Measurements from ENCODE around the gene PEX5L. TPM values are rescaled to one million over a fixed set of nuclear protein-coding genes. Genes with fewer than 3 reads are reported as not detected.

Gene PEX5L
- polyA plus RNA-seq, 1 of the 3 experiments (the other 2 are of a cell fraction): not detected

- Histone ChIP-seq H3K9me2 (no peaks in the 10 kb centered on the region), H3K9ac (no peak overlapping the region), H3F3A (replicated peaks; ENCODE audit: insufficient read depth) (no peaks in the 10 kb centered on the region), H3K4me2 (no peak overlapping the region), H3K27me3 (ENCODE audit: insufficient read depth) (no peaks in the 10 kb centered on the region), H3K4me3 (ENCODE audit: low read depth in 2 of 2, low read length in 1 of 2) (no peak overlapping the region), H3K27ac (ENCODE audit: low read depth in 2 of 2, low read length in 1 of 2) (no peak overlapping the region), H3K36me3 (replicated peaks in 1 of 2; ENCODE audit: control insufficient read depth in 1 of 2, insufficient read depth in 2 of 2, low read length in 1 of 2) (no peaks in the 10 kb centered on the region), H2AFZ (ENCODE audit: low read depth) (no peak overlapping the region), H3K9me3 (no peaks in the 10 kb centered on the region), H4K20me1 (ENCODE audit: insufficient read depth) (no peaks in the 10 kb centered on the region), H3K4me1 (ENCODE audit: control insufficient read depth in 1 of 2, insufficient read depth in 2 of 2, low read depth in 1 of 2, low read length in 1 of 2) (peaks cover 0 to 3% of the 10 kb centered on the region in 2 experiments; a peak in 2 of 4 replicates), H3K79me2 (ENCODE audit: insufficient read depth) (no peaks in the 10 kb centered on the region)
- DNase-seq: no peak
- CTCF ChIA-PET: interaction anchor here (1.2 to 1.6 kb wide), 2 partner anchors 14 to 58 kb away, joined by 3 to 5 read pairs; no protein-coding TSS in a partner anchor
- no peak for TF ChIP-seq RAD21 (IDR thresholded peaks at IDR 0.05; ENCODE audit: low read length)
- no peak for TF ChIP-seq REST (IDR thresholded peaks at IDR 0.05; ENCODE audit: low read depth, low read length)
- TF ChIP-seq GABPA (IDR thresholded peaks at IDR 0.05; ENCODE audit: low read depth): no peak
- TF ChIP-seq FOSL2 (IDR thresholded peaks at IDR 0.05; ENCODE audit: borderline replicate concordance, low read depth): no peak
- no peak for TF ChIP-seq PBX3 (IDR thresholded peaks at IDR 0.05)
- TF ChIP-seq FOXM1 (IDR thresholded peaks at IDR 0.05; ENCODE audit: low read depth): no peak
- TF ChIP-seq JUND (IDR thresholded peaks at IDR 0.05): no peak
- TF ChIP-seq, protein P1, sequence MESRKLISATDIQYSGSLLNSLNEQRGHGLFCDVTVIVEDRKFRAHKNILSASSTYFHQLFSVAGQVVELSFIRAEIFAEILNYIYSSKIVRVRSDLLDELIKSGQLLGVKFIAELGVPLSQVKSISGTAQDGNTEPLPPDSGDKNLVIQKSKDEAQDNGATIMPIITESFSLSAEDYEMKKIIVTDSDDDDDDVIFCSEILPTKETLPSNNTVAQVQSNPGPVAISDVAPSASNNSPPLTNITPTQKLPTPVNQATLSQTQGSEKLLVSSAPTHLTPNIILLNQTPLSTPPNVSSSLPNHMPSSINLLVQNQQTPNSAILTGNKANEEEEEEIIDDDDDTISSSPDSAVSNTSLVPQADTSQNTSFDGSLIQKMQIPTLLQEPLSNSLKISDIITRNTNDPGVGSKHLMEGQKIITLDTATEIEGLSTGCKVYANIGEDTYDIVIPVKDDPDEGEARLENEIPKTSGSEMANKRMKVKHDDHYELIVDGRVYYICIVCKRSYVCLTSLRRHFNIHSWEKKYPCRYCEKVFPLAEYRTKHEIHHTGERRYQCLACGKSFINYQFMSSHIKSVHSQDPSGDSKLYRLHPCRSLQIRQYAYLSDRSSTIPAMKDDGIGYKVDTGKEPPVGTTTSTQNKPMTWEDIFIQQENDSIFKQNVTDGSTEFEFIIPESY (IDR thresholded peaks at IDR 0.05; ENCODE audit: borderline replicate concordance, low read depth): no peak
- 9% methylated on average over 1 of the region's 1 CpG for WGBS (ENCODE audit: low lambda C conversion rate)
- POLR2A ChIA-PET: no interaction called here
Observed at GRCh38 chr3:179826247-179826637, 210.5 kb downstream of the PEX5L start.

- Histone ChIP-seq H3F3A (replicated peaks; ENCODE audit: insufficient read depth) (no peaks in the 10 kb centered on the region), H3K4me1 (ENCODE audit: control insufficient read depth in 1 of 2, insufficient read depth in 2 of 2, low read depth in 1 of 2, low read length in 1 of 2) (peaks cover 0 to 3% of the 10 kb centered on the region in 2 experiments; a peak in 2 of 4 replicates), H3K27ac (ENCODE audit: low read depth in 2 of 2, low read length in 1 of 2) (no peak overlapping the region), H3K9me2 (no peaks in the 10 kb centered on the region), H3K36me3 (replicated peaks in 1 of 2; ENCODE audit: control insufficient read depth in 1 of 2, insufficient read depth in 2 of 2, low read length in 1 of 2) (no peaks in the 10 kb centered on the region), H3K4me3 (ENCODE audit: low read depth in 2 of 2, low read length in 1 of 2) (no peak overlapping the region), H2AFZ (ENCODE audit: low read depth) (no peak overlapping the region), H3K9ac (no peak overlapping the region), H4K20me1 (ENCODE audit: insufficient read depth) (no peaks in the 10 kb centered on the region), H3K9me3 (no peaks in the 10 kb centered on the region), H3K27me3 (ENCODE audit: insufficient read depth) (no peaks in the 10 kb centered on the region), H3K79me2 (ENCODE audit: insufficient read depth) (no peaks in the 10 kb centered on the region), H3K4me2 (no peak overlapping the region)
- no peak for TF ChIP-seq ELF1 (IDR thresholded peaks at IDR 0.05)
- TF ChIP-seq, protein P1 (IDR thresholded peaks at IDR 0.05; ENCODE audit: borderline replicate concordance, low read depth): no peak
- TF ChIP-seq RXRA (IDR thresholded peaks at IDR 0.05; ENCODE audit: borderline replicate concordance, low read depth): no peak
- TF ChIP-seq RAD21 (IDR thresholded peaks at IDR 0.05; ENCODE audit: low read length): no peak
- TF ChIP-seq IRF3 (IDR thresholded peaks at IDR 0.05; ENCODE audit: low read depth, low read length): no peak
- POLR2A ChIA-PET: no interaction called here
- WGBS (ENCODE audit: low lambda C conversion rate): 59% methylated on average over 6 of the region's 6 CpGs
- CTCF ChIA-PET: interaction anchor here (1.2 to 1.6 kb wide), 2 partner anchors 14 to 57 kb away, joined by 3 to 5 read pairs; no protein-coding TSS in a partner anchor
- peak; percentile 12 for DNase-seq
Observed at GRCh38 chr3:179825527-179826246, 211.1 kb downstream of the PEX5L start.

Data from SK-N-SH (cell line).